K562 (cell line): Measurements from ENCODE around the gene RNFT1. TPM values are rescaled to one million over a fixed set of nuclear protein-coding genes. Genes with fewer than 3 reads are reported as not detected.
"Not testable (repeated sequence)": the region's sequence is repeated elsewhere in the genome, so short reads cannot be mapped to it uniquely, and the experiment has no call there.

Experiments used
- ATAC-seq: fragments of 200-7000 bp; cut with Tn5 transposase; 3 replicates; pipeline ENCODE4 v1.9.1; 2020; ENCODE audit warnings: moderate library complexity
- BruUV-seq: library from RNA; stranded (reverse); fragments of 400-500 nt; replicated peaks from 2 replicates; lab custom pipeline; 2021; lab: Mats Ljungman, UMichigan
- CTCF ChIA-PET: fragments of 300-600 bp; formaldehyde crosslinking; extraction: SDS; loops from one replicate; lab custom pipeline; 2021; ENCODE audit warnings: low intra/inter-chr PET ratio; lab: Yijun Ruan, JAX
- POLR2A ChIA-PET: fragments of 300-600, 350-650 bp; sonication (Branson Sonifier 250); formaldehyde crosslinking; extraction: SDS; loops from one replicate; lab custom pipeline; 2021; ENCODE audit warnings: antibody characterized with exemption, inconsistent platforms; lab: Yijun Ruan, JAX
- DNase-seq, 4 experiments: peaks; one replicate each; pipeline versions ENCODE4 v3.0.0 to v3.0.0-alpha.2; 2011 to 2018; ENCODE audit warnings: low spot score in 3 of 4, mixed read lengths in 3 of 4; ENCODE audit errors: extremely low read depth in 1 of 4
- FAIRE-seq: peaks from 2 replicates; lab custom pipeline; 2011; peaks lifted over from hg19 to GRCh38; lab: Jason Lieb, UNC
- H2AFZ ChIP-seq: 2 replicates; pipeline ENCODE4 v1.6.0; 2011; ENCODE audit warnings: low read depth, low read length, control low read depth, inconsistent platforms
- H3K27ac ChIP-seq: fragments of 200-600 bp; 3 replicates; pipeline ENCODE4 v1.8.0; 2011; ENCODE audit warnings: low read depth, mild to moderate bottlenecking, control low read depth, inconsistent platforms, low read length, moderate library complexity, mixed read lengths; ENCODE audit errors: extremely low read depth
- H3K27me3 ChIP-seq, 2 experiments: fragments of 300-600 bp in 1 of 2; 2 replicates in 1 of 2; 3 replicates in 1 of 2; pipeline versions ENCODE4 v1.6.0 to v1.8.0; 2011; ENCODE audit warnings: inconsistent platforms in 2 of 2, low read length in 2 of 2, mild to moderate bottlenecking in 1 of 2, mixed read lengths in 1 of 2, moderate library complexity in 1 of 2; ENCODE audit not compliant: control insufficient read depth in 2 of 2, insufficient read depth in 2 of 2
- H3K36me3 ChIP-seq: fragments of 300-600 bp; 3 replicates; pipeline ENCODE4 v1.8.0; 2011; ENCODE audit warnings: mild to moderate bottlenecking, low read length, inconsistent platforms; ENCODE audit not compliant: control insufficient read depth, insufficient read depth
- H3K4me1 ChIP-seq, 2 experiments: fragments of 200-600 bp in 1 of 2; replicated peaks in 1 of 2; 2 replicates in 1 of 2; 3 replicates in 1 of 2; pipeline versions ENCODE4 v1.5.1 to v1.8.0; 2011; ENCODE audit warnings: inconsistent platforms in 2 of 2, low read length in 2 of 2, mild to moderate bottlenecking in 1 of 2, mixed read lengths in 1 of 2, moderate library complexity in 1 of 2; ENCODE audit not compliant: control insufficient read depth in 2 of 2, insufficient read depth in 2 of 2
- H3K4me2 ChIP-seq: 2 replicates; pipeline ENCODE4 v1.6.1; 2011; ENCODE audit warnings: low read length, control low read depth, inconsistent platforms, mixed read lengths; ENCODE audit not compliant: insufficient read depth
- H3K4me3 ChIP-seq: fragments of 200-600 bp; sonication (generic), shearing (Covaris generic); 2 replicates; pipeline ENCODE4 v1.5.1; 2016; ENCODE audit warnings: control low read depth, inconsistent platforms
- H3K79me2 ChIP-seq: fragments of 200-600 bp; 3 replicates; pipeline ENCODE4 v1.8.0; 2011; ENCODE audit warnings: low read length, inconsistent platforms; ENCODE audit not compliant: control insufficient read depth, insufficient read depth
- H3K9ac ChIP-seq, 2 experiments: 2 replicates each; pipeline versions ENCODE4 v1.6.0 to v1.6.1; 2011; ENCODE audit warnings: low read depth in 2 of 2, low read length in 2 of 2, control low read depth in 1 of 2, inconsistent platforms in 1 of 2, mild to moderate bottlenecking in 1 of 2, mixed read lengths in 1 of 2; ENCODE audit not compliant: insufficient read depth in 1 of 2
- H3K9me1 ChIP-seq: one replicate; pipeline ENCODE4 v1.6.0; 2011; ENCODE audit warnings: inconsistent platforms, mild to moderate bottlenecking, low read length, moderate library complexity; ENCODE audit not compliant: control insufficient read depth, insufficient read depth
- H3K9me3 ChIP-seq: replicated peaks from 2 replicates; pipeline ENCODE4 v1.5.1; 2011; ENCODE audit warnings: low read depth, low read length, inconsistent platforms; ENCODE audit not compliant: control insufficient read depth, insufficient read depth
- H4K20me1 ChIP-seq: replicated peaks from 2 replicates; pipeline ENCODE4 v1.6.1; 2011; ENCODE audit warnings: low read length, inconsistent platforms, mixed read lengths; ENCODE audit not compliant: control insufficient read depth, insufficient read depth
- FOXA3 ChIP-seq, 2 experiments: fragments of 450-650 bp in 1 of 2; sonication (generic) in 1 of 2; formaldehyde crosslinking; IDR thresholded peaks in 1 of 2; conservative IDR thresholded peaks in 1 of 2; 2 replicates each; pipeline versions ENCODE4 v1.4.0 to v1.8.0; 2020 to 2022; ENCODE audit warnings: mild to moderate bottlenecking in 2 of 2, missing genetic modification reagents in 1 of 2
- KAT2B ChIP-seq: IDR thresholded peaks from one replicate; pipeline ENCODE4 v1.6.1; 2012; ENCODE audit warnings: low read depth, mild to moderate bottlenecking, control low read depth, inconsistent platforms, low read length, moderate library complexity
- KAT8 ChIP-seq: fragments of 450-650 bp; IDR thresholded peaks from 2 replicates; pipeline ENCODE4 v1.6.1; 2016; ENCODE audit warnings: low read depth, mild to moderate bottlenecking
- SMC3 ChIP-seq: conservative IDR thresholded peaks from 2 replicates; pipeline ENCODE4 v1.6.1; 2011; ENCODE audit warnings: low read depth, low read length, improper control_type of control experiment; ENCODE audit not compliant: insufficient read depth
- STAG1 ChIP-seq: sonication (generic); formaldehyde crosslinking; IDR thresholded peaks from 2 replicates; pipeline ENCODE4 v1.5.0; 2020; ENCODE audit warnings: missing genetic modification reagents, borderline replicate concordance
- ZBTB2 ChIP-seq: fragments of 450-650 bp; IDR thresholded peaks from 2 replicates; pipeline ENCODE4 v1.6.1; 2016; ENCODE audit warnings: antibody characterized with exemption
- WGBS: fragments of 100-300 bp; shearing (Covaris generic); methylation state at CpG from one replicate; pipeline ENCODE4 v1.1.6; 2016; ENCODE audit warnings: low coverage, mixed read lengths; ENCODE audit not compliant: insufficient coverage; ENCODE audit errors: missing lambda C conversion rate; 5-methylcytosine and 5-hydroxymethylcytosine counted together
- in situ Hi-C: fragments of 300-500 bp; cut with MboI; formaldehyde crosslinking; loops from 4 replicates; pipeline ENCODE4 v1.15.0; 2018; ENCODE audit warnings: inconsistent platforms, mixed read lengths
- intact Hi-C: fragments of 100-400 bp; cut with micrococcal nuclease; formaldehyde crosslinking; loops from 2 replicates; pipeline ENCODE4 v1.14.2; 2022
- polyA plus RNA-seq, 8 experiments: library from polyadenylated mRNA; depleted of rRNA in 4 of 8; stranded (reverse) in 5 of 8; unstranded in 3 of 8; fragments of >200 nt; fragmentation: Nextera tagmentation in 2 of 8; fragmentation: Illumina TruSeq in 1 of 8; extraction: Ambion mirVana in 2 of 8; extraction: Trizol in 1 of 8; gene quantifications; 2 replicates each; pipeline versions ENCODE4 v1.2.1 to v1.2.3, GENCODE V29; 2011 to 2014; ENCODE audit warnings: inconsistent platforms in 1 of 8, missing spikeins in 1 of 8
- total RNA-seq, 7 experiments: library from RNA; depleted of rRNA in 6 of 7; stranded (reverse); fragments of >200 nt in 6 of 7; fragmentation: Illumina TruSeq in 2 of 7; extraction: Trizol in 2 of 7; gene quantifications; 2 replicates each; pipeline versions ENCODE4 v1.2.1 to v1.2.3, GENCODE V29; 2011 to 2021; ENCODE audit warnings: low replicate concordance in 1 of 7

RNFT1 gene
- total and polyA plus RNA-seq, 9 of the 15 experiments (the other 6 are each of a cell fraction or from before 2014, with no cell fraction given), result 15.8 to 61.3 (median 23.5) TPM

DNA sequence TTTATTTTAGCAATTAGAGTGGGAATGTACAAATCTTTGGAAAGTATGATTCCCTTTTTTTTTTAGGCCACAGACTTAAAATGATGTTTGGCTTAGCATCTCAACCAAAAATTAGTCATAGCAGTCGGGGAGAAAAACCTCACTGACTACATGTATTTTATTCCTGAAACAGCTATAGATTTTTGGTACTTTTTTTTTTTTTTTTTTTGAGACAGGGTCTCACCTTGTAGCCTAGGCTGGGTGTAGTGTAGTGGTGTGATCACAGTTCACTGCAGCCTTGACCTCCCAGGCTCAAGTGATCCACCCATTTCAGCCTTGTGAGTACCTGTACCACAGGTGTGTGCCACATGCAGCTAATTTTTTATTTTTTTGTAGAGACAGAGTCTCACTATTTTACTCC, 23.4 kb downstream of the RNFT1 start (continued):
- TF ChIP-seq STAG1 (CRISPR knock-in tag) (no peak), FOXA3 (CRISPR knock-in tag; conservative IDR thresholded peaks at IDR 0.05 in 1 of 2, IDR thresholded peaks at IDR 0.05 in 1 of 2) (no peak), KAT2B (no peak), KAT8 (no peak), ZBTB2 (no peak), SMC3 (no peak)

GRCh38 chr17:59940697-59941096, 23.8 kb downstream of the RNFT1 start:
- intact Hi-C loops, DNase-seq, H3K4me1 ChIP-seq, H3K9me1 ChIP-seq, ATAC-seq, H3K79me2 ChIP-seq, in situ Hi-C loops, H3K27ac ChIP-seq, H2AFZ ChIP-seq, H3K4me2 ChIP-seq, POLR2A ChIA-PET, BruUV-seq, H3K9me3 ChIP-seq, FAIRE-seq, H3K9ac ChIP-seq, H4K20me1 ChIP-seq, H3K27me3 ChIP-seq, CTCF ChIA-PET, H3K4me3 ChIP-seq: not testable (repeated sequence)
- H3K36me3 ChIP-seq, result peaks cover 64% of the 10 kb centered on the region
- WGBS, result 73% methylated on average over 3 of the region's 3 CpGs

DNA sequence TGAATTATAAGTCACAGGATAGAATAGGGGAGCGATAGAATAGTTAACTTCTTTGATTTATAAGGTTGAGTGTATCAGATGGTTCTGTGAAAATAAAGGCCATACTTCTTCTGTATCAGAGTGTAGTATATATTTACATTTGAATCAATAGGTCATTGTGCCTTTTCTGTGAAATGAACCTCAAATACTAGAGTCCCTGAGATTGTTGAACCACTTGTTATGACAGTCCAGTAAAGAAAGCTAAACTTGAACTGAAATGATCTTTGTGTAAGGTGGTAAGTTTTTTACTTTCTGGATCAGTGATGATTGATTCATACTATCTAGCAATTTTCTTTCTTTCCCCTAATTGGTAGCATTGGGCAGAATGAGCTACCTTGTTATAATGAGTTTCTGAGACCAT, 31.2 kb downstream of the RNFT1 start:
- FAIRE-seq, H3K4me3 ChIP-seq, H3K4me1 ChIP-seq, H3K9me3 ChIP-seq, H4K20me1 ChIP-seq, H2AFZ ChIP-seq, CTCF ChIA-PET, H3K27me3 ChIP-seq, intact Hi-C loops, DNase-seq, ATAC-seq, H3K79me2 ChIP-seq, BruUV-seq, H3K27ac ChIP-seq, H3K9ac ChIP-seq, H3K4me2 ChIP-seq, in situ Hi-C loops, H3K9me1 ChIP-seq: not testable (repeated sequence)
- POLR2A ChIA-PET, result interaction anchor here (1.7 kb wide), 1 partner anchor 115 kb away, joined by 6 read pairs; no protein-coding TSS in a partner anchor
- peaks cover 79% of the 10 kb centered on the region; the same call in 1 of the 3 replicates for H3K36me3 ChIP-seq
- WGBS, result 79% methylated on average over 1 of the region's 1 CpG
